GM21529 (cell line): ENCODE data around the gene SPATA9.

Experiments
- ATAC-seq: cut with Tn5 transposase; IDR thresholded peaks from one replicate; pipeline ENCODE4 v1.9.1; 2021; ENCODE audit not compliant: unreplicated experiment

SPATA9 gene, protein sequence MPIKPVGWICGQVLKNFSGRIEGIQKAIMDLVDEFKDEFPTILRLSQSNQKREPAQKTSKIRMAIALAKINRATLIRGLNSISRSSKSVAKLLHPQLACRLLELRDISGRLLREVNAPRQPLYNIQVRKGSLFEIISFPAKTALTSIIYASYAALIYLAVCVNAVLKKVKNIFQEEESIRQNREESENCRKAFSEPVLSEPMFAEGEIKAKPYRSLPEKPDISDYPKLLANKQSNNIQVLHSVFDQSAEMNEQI

DNA sequence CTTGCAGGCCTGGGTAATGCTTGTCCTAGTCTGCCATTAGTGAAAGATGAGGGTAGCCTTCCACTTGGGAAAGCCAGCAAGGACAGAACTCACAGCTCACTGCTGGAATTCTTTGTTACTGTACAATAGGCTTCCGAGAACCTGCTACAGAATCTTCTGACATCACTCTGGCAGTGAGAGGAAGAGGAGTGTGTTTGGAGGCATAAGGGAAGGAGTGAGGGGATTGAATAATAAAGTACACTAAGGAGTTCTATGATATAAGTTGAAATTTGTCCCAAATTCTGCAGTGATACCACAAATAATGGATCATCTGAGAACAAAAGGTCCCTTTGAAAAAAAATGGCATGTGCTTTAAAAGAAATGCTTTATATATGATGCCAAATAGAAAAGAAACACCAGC, at the start of gene SPATA9:
TSS of gene SPATA9 (minus strand) at position 101 of the 400 bp plus-strand sequence. CDS start 137 bp downstream, outside the sequence.
- no peak for ATAC-seq

DNA sequence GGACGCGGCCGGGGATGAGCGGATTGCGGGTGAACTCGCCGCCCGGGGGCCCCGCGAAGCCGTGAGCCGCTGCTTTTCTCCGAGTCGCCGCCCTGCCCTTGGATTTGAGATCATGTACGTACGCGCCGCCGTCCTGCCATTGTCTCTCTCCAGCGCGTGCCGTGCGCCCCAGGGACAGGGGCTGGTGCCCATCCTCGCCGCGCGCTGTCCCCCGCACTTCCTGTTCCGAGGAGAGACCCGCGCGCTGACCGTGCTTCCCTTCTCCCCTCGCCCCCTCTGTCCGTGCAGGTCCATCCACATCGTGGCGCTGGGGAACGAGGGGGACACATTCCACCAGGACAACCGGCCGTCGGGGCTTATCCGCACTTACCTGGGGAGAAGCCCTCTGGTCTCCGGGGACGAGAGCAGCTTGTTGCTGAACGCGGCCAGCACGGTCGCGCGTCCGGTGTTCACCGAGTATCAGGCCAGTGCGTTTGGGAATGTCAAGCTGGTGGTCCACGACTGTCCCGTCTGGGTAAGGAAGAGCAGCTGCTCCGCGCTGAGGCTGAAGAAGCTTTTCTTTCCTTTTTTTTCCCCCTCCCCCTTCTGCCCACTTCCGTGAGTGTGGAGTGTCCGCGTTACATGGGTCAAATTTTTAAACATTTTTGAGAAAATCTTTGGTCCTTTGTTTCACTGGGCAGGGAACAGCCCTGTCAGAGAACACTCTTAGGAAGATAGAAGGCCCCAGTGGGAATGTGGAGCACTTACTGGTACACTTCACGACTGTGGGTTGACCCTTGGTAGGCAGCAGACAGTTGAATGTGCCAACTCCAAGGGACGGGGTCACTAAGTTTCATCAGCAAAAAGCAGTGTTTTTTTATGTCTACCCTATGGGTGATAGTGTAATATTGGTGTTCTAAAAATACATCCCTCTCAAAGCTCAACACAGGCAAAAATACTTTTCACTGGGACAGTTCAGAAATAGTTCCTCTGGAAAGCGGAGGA, 49.1 kb upstream of the SPATA9 start:
- ATAC-seq = peak; percentile 43

DNA sequence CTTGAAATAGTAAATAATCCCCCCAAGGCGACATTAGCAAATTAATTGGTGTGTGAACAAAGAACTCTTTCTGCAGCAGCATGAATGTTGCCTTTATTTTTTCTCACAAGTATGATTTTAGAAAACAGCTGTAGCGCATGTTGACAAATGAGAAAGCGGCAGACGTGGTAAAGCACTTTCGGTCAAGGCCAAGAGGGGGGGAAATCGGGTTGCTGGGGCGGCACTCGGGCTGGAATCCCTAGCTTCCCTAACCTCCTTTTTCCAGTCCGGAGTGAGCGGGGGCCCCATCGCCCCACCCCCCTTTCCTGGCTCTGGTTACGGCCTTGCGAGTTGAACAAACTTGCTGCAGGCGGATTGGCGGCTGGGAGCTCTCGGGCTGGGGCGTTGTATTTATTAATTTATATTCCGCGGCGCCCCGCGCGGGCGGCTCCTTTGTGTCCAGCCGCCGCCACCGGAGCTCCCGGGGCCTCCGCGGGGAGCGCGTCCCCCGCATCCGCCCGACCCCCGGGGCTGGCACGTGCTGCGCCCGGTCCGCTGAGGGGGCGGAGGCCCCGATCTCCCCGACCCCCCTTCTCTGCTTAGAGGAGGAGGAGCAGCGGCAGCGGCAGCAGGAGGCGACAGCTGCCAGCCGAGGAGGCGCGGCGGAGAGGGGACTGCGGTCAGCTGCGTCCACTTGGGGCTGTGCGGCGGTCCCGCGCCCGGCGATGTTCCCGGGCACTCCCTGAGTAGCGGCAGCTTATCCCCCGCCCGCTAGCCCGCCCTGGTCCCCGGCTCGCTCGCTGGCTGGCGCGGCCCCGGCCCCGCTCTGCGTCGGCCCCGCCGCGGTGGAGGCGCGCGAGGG, 48.2 kb upstream of the SPATA9 start, which contains the start of gene RHOBTB3:
TSS of gene RHOBTB3 (plus strand) at position 607 of the 841 bp plus-strand sequence. CDS start 347 bp downstream, outside the sequence.
- ATAC-seq = peak; percentile 52

DNA sequence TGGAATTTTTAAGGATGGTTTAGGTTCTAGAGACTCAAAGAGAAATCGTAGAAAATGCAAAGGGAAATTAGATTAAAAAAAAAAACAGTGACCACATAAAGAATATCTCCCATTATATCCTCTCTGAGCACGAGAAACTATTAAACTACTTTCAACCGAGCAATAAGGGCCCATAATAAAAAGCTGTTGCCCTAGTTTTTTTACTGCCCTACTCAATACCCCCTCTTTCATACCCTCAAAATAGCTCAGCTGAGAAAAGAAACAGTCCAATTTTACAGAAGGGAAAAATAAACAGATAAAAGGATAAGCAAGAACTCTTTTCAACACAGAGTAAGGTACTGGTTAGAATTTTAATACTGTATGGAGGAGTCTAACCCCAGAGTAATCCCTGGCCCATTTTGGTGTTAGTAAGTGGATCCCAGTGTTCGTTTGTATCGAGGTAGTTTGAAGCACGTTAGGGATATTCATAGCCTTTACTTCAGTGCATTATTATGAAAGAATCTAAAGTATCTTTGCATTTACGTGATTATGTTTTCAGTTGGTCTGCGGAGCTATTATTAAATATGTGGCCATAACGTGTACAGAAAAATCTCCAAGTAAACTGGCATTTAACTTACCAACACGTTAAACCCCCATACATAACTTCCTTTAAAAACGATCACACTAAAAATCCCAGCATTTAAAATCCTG, 47.4 kb upstream of the SPATA9 start:
- ATAC-seq = no peak

DNA sequence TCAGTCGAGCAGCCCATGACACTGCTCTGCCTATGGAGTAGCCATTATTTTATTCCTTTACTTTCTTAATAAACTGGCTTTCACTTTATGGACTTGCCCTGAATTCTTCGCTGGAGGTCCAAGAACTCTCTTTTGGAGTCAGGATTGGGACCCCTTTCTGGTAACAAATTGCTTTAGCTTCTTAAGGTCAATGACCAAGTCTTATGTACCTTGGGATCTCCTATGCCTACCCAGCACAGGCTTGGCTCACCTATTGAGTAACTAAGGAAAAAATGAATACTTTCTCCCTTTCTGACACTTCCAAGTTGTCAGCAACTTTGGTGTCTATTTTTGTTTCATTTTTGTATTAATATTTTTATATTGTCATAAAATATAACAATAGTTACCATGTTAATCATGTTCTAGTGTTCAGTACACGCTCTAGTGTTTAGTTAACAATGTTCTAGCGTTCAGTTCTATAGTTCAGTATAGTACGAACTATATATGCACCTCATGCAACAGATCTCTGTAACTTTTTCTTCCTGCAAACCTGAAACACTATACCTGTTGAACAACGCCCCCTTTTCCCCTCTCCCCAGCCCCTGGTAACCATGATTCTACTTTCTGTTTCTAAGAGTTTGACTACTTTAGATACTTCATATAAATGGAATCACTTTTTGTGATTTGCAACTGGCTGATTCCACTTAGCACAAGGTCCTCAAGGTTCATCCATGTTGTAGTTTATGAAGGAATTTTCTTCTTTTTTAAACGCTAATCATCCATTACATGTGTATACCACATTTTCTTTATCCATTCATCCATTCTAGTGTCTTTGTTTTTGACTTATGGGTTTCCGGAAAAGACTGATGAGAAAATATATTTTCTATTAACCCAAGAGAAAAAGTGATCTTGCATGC, 46.6 kb upstream of the SPATA9 start:
- ATAC-seq = no peak

DNA sequence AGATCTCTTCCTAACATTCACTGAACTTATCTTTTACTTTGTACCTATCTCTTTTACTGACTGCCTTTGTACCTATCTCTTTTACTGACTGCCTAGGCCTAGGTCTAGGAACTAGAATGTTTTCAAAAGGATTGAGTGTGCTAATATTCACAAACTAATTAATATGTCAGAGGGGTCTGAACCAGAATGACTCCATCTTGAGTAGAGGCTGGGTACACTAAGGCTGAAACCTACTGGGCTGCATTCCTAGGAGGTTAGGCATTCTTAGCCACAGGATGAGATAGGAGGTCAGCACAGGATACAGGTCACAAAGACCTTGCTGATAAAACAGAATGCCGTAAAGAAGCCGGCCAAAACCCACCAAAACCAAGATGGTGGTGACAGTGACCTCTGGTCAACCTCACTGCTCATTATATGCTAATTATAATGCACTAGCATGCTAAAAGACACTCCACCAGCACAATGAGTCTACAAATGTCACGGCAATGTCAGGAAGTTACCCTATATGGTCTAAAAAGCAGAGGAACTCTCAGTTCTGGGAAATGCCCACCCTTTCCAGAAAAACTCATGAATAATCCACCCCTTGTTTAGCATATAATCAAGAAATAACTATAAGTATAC, 45.8 kb upstream of the SPATA9 start:
- ATAC-seq = no peak

DNA sequence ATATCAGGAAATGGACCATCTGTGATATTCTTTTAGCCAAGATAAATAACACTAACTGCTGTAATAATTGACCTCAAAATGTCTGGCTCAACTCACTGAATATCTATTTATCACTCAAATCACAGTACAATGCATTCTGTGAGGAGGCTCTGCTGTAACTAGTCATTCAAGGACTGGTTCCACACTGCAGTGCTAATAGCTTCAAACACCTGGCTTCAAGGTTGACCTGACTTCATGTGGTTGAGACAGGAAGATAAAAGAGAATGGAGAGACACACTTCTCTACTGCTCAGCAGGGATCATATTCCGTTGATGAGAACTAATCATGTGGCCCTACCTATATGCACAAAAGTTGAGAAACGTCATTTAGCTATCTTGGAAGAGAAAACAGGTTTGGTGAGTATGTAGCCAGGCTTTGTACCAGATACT, 45.0 kb upstream of the SPATA9 start:
- ATAC-seq = no peak

DNA sequence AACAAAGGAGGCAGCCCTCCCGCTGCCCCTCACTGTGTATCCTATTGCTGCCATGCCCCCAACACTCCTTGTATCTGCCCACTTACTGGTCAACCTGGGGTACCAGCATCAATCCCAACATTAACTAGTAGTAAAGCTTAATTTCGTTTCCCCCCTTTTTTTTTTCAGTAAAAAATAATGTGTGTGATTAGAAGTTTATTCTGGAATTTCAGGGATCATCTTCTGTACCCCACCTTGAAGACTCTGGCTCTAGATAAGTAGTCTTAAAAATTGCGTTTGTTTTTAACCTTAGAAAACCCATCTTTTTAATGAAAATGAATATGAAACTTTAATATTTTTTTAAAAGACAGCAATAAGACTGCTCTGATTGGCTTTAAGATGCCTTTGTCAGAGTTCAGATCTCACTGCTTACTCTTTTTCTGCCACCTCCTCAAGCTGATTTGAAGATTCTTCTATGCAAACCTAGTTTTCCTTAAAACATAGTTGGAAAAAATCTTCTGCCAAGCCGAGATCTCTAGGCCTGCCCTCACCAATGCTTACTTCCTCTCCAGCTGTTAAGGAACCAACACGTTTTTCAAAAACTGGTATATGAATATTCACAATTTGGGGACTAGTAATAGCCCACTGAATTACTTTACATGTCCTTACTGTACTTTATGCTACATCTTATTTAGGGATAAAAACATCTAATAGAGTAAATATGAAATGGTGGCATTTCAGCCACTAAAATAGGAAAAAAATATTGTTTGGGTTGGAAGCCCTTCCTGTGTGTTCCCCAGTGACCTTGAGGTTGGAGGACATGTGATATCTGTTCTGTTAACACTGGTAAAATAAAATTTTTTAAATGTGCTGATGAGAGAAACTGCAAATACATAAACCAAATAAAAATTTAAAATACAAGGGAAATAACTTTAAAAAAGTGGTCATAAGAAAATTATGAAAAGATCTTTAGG, 44.3 kb upstream of the SPATA9 start:
- ATAC-seq = no peak

DNA sequence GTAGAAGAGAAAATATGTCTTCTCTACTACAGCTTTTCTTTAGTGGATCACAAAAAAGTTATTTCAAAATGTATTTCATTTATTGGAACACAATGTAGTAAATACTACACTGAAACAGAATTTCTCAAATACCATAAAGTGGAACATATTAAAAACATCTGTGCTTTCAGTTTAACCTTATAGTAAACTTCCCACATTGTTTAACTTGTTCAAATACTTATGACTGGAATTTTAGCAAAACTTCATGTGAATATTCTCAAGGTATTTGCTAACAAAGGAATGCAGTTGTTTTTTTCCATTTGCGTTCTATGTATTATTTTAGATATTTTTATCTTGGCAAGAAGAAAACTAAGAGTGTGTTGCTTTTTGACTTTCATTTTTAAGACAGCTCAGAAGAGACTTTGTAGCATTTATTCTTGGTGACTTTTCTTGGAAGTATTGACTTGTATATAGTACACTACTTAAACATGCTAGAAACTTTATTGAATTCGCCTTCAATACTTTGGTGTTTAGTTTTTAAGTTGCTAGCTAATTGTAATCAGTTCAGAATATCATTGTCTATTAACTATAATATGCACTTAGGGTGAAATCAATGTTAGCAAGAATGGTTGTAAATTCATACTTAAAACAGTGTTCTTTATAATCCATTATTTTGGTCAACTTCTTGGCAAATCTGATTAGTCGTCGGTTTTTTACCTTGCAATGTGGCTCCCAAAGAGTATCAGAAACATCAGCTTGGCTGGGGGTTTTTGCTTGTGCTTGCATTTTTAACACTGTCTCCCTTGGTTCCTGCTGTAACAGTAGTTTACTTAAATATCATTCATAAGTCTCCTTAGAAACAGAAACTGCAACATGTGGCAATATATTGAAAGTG, 43.4 kb upstream of the SPATA9 start:
- ATAC-seq = no peak

DNA sequence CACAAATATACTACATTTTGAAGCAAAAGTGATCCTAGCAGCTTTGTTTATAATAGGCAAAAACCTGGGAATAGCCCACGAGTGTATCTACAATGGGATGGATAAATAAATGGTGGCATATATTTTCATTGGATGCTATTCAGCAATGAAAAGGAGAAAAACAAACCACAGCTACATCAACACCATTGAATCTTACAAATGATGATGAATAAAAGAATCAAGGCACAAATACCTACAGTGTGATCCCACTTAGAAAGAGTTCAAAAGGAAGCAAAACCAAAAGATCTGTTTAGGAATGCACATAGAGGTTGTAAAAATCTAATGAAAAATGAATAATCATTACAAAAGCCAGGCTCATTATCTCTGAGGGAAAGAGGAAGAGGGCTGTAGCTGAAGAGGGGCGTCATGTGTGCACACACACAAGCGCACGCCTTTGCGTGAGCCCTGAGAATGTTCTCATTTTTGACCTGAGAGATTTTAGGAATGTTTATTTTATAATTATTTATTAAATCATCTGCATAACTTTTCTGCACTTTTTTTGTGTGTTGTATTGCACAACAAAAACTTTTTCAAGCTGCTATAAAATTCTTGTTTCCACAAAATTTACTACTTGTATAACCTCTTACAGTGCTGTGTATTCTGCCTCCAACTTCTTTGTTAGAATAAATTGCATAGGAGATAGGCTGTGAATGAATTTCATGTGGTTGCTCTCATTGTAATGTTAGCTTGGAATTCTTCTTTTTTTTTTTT, 42.5 kb upstream of the SPATA9 start:
- no peak for ATAC-seq

DNA sequence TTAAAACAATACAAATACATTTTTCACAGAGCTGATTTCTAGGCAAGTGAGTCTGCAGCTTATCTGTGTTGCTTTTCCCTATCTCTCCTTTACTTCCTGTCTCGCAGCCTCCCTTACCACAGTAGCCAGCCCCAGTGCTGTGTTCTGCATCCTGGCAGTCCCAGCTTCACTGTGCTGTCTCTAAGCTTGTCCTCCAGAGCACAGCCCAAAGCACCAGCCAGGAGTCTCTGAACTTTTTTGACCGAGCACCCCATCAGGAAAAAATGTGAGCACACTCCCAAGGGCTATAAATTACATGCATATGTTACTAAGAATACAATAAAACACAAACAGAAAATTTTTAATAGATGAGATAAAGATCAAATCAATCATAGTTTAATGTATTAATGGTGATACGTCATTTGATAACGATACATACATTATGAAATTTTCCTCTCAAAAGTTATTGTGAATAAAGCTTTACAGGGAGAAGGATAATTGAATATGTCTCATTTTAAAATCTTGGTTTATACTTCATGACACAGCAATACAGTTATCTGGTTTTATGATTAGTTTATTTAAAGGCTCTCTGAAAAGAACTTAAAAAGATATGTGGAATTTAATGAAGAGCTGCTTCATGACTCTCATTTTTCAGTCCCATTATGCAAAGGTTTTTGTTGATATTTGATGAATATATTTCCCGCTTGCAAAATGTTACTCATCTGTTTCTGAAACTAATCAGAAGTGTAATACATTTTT, 41.0 kb upstream of the SPATA9 start:
- no peak for ATAC-seq

DNA sequence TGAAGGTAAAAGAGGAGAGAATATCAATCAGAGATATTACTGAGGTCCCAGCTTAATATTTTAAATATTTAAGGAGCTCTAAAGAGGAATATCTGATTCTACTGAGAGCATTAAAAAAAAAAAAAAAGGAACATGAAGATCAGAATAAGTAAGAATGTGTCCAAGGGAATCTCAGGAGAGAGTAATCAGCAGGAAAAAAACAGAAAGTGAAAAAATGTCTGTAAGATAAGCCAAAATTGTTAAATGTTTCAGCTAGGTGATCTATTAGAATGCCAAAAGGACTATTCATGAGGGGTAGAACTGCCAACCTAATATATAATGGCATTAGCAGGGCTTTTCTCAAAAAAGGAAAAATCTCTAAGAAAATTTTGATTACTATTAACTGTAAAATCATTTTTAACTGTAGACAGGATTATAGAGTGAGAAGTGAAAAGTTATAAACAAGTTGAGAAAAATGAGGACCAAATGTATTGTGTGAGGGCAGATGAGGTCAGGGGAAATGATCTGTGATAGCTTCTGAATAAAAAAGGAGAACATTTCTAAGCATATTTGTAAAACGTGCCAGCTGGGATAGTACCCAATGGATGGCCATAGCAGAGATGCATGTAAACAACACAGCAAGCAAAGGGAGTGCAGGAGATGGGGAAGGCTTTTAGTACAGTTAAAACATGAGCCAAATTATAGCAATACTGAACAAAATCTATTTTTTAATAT, 38.9 kb upstream of the SPATA9 start:
- no peak for ATAC-seq

DNA sequence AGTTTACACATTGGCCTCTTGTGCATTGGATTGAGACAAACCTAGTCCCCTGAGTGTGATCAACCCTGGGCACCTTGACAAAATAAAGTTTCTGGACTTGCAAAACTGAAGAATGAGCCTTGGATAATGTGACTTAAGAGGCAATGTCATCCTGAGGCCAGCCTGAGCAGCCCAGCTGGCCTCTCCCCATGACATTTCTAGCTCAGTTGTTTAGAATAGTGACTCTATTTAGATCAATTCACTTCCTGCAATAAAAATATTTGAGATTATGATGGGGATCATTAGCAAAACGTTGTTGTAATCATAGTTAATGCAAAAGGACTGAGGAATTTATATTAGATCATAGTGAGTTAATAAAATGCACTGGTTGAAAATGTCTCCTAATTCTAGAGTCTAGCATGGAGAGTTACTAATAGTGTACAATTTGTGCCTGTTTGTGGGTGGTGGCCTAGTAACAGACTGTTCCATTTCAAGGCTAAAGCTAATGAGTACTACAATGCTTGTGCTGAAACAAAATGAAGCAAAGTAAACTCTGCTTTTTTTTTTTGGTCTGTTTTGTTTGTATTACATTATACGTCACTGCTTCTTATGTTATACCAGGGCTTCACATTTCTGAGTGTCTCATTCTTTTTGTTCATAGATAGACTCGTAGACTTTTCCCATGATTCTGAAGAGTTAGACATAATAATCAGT, 37.4 kb upstream of the SPATA9 start:
- ATAC-seq = no peak

DNA sequence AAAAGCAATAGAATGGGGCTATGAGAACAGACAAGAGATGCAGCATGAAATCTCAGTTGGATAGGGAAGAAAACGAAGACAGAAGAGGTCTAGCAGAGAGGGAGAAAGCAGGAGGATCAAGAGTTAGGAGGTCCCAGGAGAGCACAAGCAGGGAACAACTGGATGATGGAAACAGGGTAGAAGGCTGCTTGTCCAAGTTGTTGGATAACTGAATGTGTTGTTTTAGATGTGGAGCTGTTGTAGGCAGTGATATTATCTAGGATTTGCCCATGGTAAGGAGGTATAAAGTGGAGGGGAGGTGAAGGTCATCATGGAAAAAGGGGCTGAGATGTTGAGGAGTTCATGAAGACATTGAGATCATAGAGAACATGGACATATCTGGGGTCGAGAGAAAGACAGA, 35.9 kb upstream of the SPATA9 start:
- no peak for ATAC-seq
